Measurements from ENCODE around the gene P4HA2.

- TF ChIP-seq CTCF (IDR thresholded peaks at IDR 0.05) (no peak), POLR2A (IDR thresholded peaks at IDR 0.05) (no peak)
Observed at GRCh38 chr5:132233081-132233480, 5.4 kb upstream of the P4HA2 start.
